GM06990 (cell line): ENCODE data around the gene SHCBP1.
A peak's percentile ranks its signal among the peaks of the same experiment; 100 is the strongest.

ENCODE experiments used
- DNase-seq: peaks from one replicate; pipeline ENCODE4 v3.0.0-alpha.2; 2011; ENCODE audit not compliant: insufficient read length; ENCODE audit errors: extremely low read depth
- H3K27me3 ChIP-seq: replicated peaks from 2 replicates; pipeline ENCODE4 v1.6.0; 2011; ENCODE audit warnings: low read length; ENCODE audit not compliant: control insufficient read depth, insufficient read depth
- H3K36me3 ChIP-seq: 2 replicates; pipeline ENCODE4 v1.5.1; 2011; ENCODE audit warnings: low read length; ENCODE audit not compliant: control insufficient read depth, insufficient read depth
- H3K4me3 ChIP-seq: replicated peaks from 2 replicates; pipeline ENCODE4 v1.5.1; 2011; ENCODE audit warnings: low read depth, mild to moderate bottlenecking, control low read depth, low read length
- TF ChIP-seq, protein P1 (sequence below): IDR thresholded peaks from 2 replicates; pipeline ENCODE4 v1.5.1; 2011; ENCODE audit warnings: low read length, control low read depth, mild to moderate bottlenecking, inconsistent platforms; ENCODE audit not compliant: insufficient read depth, poor library complexity, severe bottlenecking

Gene SHCBP1

GRCh38 chr16:46620266-46621005 is 743 bp downstream of the SHCBP1 start:
- Histone ChIP-seq H3K36me3 (peaks cover 3% of the 10 kb centered on the region), H3K4me3 (peak overlapping the region; percentile 74), H3K27me3 (no peaks in the 10 kb centered on the region)
- TF ChIP-seq, protein P1, sequence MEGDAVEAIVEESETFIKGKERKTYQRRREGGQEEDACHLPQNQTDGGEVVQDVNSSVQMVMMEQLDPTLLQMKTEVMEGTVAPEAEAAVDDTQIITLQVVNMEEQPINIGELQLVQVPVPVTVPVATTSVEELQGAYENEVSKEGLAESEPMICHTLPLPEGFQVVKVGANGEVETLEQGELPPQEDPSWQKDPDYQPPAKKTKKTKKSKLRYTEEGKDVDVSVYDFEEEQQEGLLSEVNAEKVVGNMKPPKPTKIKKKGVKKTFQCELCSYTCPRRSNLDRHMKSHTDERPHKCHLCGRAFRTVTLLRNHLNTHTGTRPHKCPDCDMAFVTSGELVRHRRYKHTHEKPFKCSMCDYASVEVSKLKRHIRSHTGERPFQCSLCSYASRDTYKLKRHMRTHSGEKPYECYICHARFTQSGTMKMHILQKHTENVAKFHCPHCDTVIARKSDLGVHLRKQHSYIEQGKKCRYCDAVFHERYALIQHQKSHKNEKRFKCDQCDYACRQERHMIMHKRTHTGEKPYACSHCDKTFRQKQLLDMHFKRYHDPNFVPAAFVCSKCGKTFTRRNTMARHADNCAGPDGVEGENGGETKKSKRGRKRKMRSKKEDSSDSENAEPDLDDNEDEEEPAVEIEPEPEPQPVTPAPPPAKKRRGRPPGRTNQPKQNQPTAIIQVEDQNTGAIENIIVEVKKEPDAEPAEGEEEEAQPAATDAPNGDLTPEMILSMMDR, result no peak
- DNase-seq, result no peak

GRCh38 chr16:46618516-46618915 is 2.7 kb downstream of the SHCBP1 start:
- no peak overlapping the region; the same call in 1 of the 2 replicates for H3K4me3 ChIP-seq
- peaks cover 3% of the 10 kb centered on the region for H3K36me3 ChIP-seq
- TF ChIP-seq, protein P1, result no peak
- no peaks in the 10 kb centered on the region for H3K27me3 ChIP-seq
- no peak for DNase-seq

DNA sequence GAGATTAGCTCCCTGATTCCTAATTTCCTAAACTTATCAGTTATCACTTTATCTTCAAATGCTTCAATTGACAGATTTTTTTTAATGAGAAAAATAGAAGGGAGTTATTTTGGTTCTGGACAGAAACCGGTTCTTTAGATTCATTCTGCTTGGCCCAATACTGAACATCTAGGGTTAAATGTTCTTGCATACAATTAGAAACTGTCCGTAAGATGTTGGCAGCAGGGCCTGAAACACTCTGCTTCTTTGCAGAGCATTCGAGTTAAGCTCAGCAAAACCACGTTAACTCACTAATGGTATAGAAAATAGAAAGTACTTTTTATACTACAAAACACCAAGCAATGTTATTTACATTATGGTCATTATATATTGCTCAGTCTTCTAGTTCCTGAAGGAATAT is 7.2 kb downstream of the SHCBP1 start:
- H3K4me3 ChIP-seq, result no peak overlapping the region
- DNase-seq, result no peak
- H3K36me3 ChIP-seq, result peaks cover 6% of the 10 kb centered on the region
- TF ChIP-seq, protein P1, result no peak
- H3K27me3 ChIP-seq, result no peaks in the 10 kb centered on the region

DNA sequence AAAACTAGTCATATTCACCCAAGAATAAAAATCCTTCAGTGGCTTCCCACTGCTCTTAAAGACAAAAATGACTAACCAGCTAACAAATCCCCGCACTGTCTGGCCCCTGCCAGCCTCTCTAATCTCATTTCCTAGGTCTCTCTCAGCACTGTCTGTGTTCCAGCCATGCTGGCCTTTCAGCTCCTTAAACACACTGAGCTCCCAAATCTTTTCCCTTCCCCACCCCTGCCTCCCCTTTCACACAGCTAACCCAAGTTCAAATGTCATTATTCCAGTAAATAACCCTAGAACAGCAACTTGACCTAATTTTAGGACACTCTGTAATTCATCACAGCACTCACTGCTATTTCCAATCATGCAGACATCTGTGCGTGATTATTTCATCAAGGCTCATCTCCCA is 7.8 kb downstream of the SHCBP1 start:
- Histone ChIP-seq H3K27me3 (no peaks in the 10 kb centered on the region), H3K4me3 (no peak overlapping the region; the same call in 1 of the 2 replicates), H3K36me3 (peaks cover 6% of the 10 kb centered on the region)
- no peak for DNase-seq
- TF ChIP-seq, protein P1, result no peak

GRCh38 chr16:46612121-46612520 is 9.1 kb downstream of the SHCBP1 start:
- peaks cover 7% of the 10 kb centered on the region for H3K36me3 ChIP-seq

More at GRCh38 chr16:46612121-46612520, 9.1 kb downstream of the SHCBP1 start:
- H3K27me3 ChIP-seq, result no peaks in the 10 kb centered on the region
- DNase-seq, result peak; percentile 36
- TF ChIP-seq, protein P1, result peak; percentile 5
- H3K4me3 ChIP-seq, result peak overlapping the region; percentile 29; the same call in 1 of the 2 replicates
